Uterus (tissue), 4 donors: ENCODE data around the gene ADARB2. TPM values are rescaled to one million over a fixed set of nuclear protein-coding genes. Genes with fewer than 3 reads are reported as not detected.

ENCODE experiments used
- DNase-seq, 2 donors: peaks; one replicate each; pipeline ENCODE4 v3.0.0-alpha.2; 2019 to 2020
- H3K27ac ChIP-seq, 2 donors: fragments of 200-600 bp; sonication (generic); 1 replicate in 1 of 2; 2 replicates in 1 of 2; pipeline ENCODE4 v1.5.1; 2016 to 2018
- H3K27me3 ChIP-seq, 2 donors: fragments of 200-600 bp; sonication (generic); one replicate each; pipeline ENCODE4 v1.5.1; 2018 to 2019; ENCODE audit warnings: control low read depth in 1 of 2
- H3K36me3 ChIP-seq, 2 donors: fragments of 200-600 bp; sonication (generic); one replicate each; pipeline ENCODE4 v1.5.1; 2019; ENCODE audit warnings: control low read depth in 1 of 2
- H3K4me1 ChIP-seq, 2 donors: fragments of 200-600 bp; sonication (generic); one replicate each; pipeline ENCODE4 v1.5.1; 2018 to 2019; ENCODE audit warnings: control low read depth in 1 of 2
- H3K4me3 ChIP-seq, 2 donors: fragments of 200-600 bp; sonication (generic); 1 replicate in 1 of 2; 2 replicates in 1 of 2; pipeline ENCODE4 v1.5.1; 2018 to 2019; ENCODE audit warnings: mild to moderate bottlenecking in 1 of 2
- H3K9me3 ChIP-seq, 2 donors: fragments of 200-600 bp; sonication (generic); one replicate each; pipeline ENCODE4 v1.5.1; 2019; ENCODE audit warnings: control low read depth in 1 of 2
- CTCF ChIP-seq, 4 experiments: fragments of 200-600 bp in 2 of 4; fragments of 450-650 bp in 2 of 4; sonication (generic) in 2 of 4; IDR thresholded peaks; one replicate each; pipeline ENCODE4 v1.5.1; 2016 to 2019; ENCODE audit warnings: antibody characterized with exemption in 4 of 4, mild to moderate bottlenecking in 2 of 4, moderate library complexity in 1 of 4
- POLR2A ChIP-seq, 2 donors: fragments of 450-650 bp; IDR thresholded peaks; one replicate each; pipeline ENCODE4 v1.6.1; 2016; ENCODE audit warnings: antibody characterized with exemption in 2 of 2, mild to moderate bottlenecking in 1 of 2, moderate library complexity in 1 of 2
- intact Hi-C: fragments of 100-400 bp; cut with DNase I; formaldehyde crosslinking; loops from one replicate; pipeline ENCODE4 v1.15.1; 2023; ENCODE audit warnings: low total_unique reads
- total RNA-seq, 4 donors: library from RNA; depleted of rRNA in 3 of 4; stranded (reverse); fragments of >200 nt in 3 of 4; gene quantifications; one replicate each; pipeline versions ENCODE4 v1.1.0 to v1.2.4, GENCODE V29; 2014 to 2023
- donor health status: DM: yes; HTN: yes; CAD: no.

Gene ADARB2
- total RNA-seq, 4 donors from 2014 or later = 0.76 to 2.6 (median 2.0) TPM; not detected in 1

GRCh38 chr10:1187855-1188557 is 549.3 kb downstream of the ADARB2 start:
- intact Hi-C loops = no loop called here
- TF ChIP-seq POLR2A (IDR thresholded peaks at IDR 0.05) (no peak), CTCF (IDR thresholded peaks at IDR 0.05) (no peak)
- Histone ChIP-seq H3K4me1 (no peaks in the 10 kb centered on the region), H3K27me3 (no peaks in the 10 kb centered on the region), H3K36me3 (no peaks in the 10 kb centered on the region), H3K4me3 (no peak overlapping the region), H3K27ac (no peak overlapping the region), H3K9me3 (no peaks in the 10 kb centered on the region)
- peak in 1 of 2 donors; percentile 6 for DNase-seq

- Histone ChIP-seq H3K4me3 (no peak overlapping the region), H3K27ac (no peak overlapping the region), H3K36me3 (no peaks in the 10 kb centered on the region), H3K4me1 (no peaks in the 10 kb centered on the region), H3K9me3 (no peaks in the 10 kb centered on the region), H3K27me3 (no peaks in the 10 kb centered on the region)
- DNase-seq = peak in 1 of 2 donors; percentile 5
- TF ChIP-seq CTCF (IDR thresholded peaks at IDR 0.05) (no peak), POLR2A (IDR thresholded peaks at IDR 0.05) (no peak)
- intact Hi-C loops = no loop called here
Observed at GRCh38 chr10:1187151-1187854, 550.0 kb downstream of the ADARB2 start.

GRCh38 chr10:1186683-1186990 is 550.7 kb downstream of the ADARB2 start:
- Histone ChIP-seq H3K9me3 (no peaks in the 10 kb centered on the region), H3K36me3 (no peaks in the 10 kb centered on the region), H3K4me3 (no peak overlapping the region), H3K27me3 (no peaks in the 10 kb centered on the region), H3K4me1 (no peaks in the 10 kb centered on the region), H3K27ac (no peak overlapping the region)
- intact Hi-C loops = no loop called here
- TF ChIP-seq CTCF (IDR thresholded peaks at IDR 0.05) (no peak), POLR2A (IDR thresholded peaks at IDR 0.05) (no peak)
- DNase-seq = no peak

- DNase-seq = no peak
- intact Hi-C loops = no loop called here
- H3K27ac ChIP-seq = no peak overlapping the region
Observed at GRCh38 chr10:1185911-1186682, 551.2 kb downstream of the ADARB2 start.

More at GRCh38 chr10:1185911-1186682, 551.2 kb downstream of the ADARB2 start:
- TF ChIP-seq POLR2A (IDR thresholded peaks at IDR 0.05) = no peak
- TF ChIP-seq CTCF (IDR thresholded peaks at IDR 0.05) = no peak
- Histone ChIP-seq H3K4me1 (no peaks in the 10 kb centered on the region), H3K27me3 (no peaks in the 10 kb centered on the region), H3K4me3 (no peak overlapping the region), H3K36me3 (no peaks in the 10 kb centered on the region), H3K9me3 (no peaks in the 10 kb centered on the region)
